Hepatocyte (in vitro differentiated cells): ENCODE data around the gene TAS2R41. TPM values are rescaled to one million over a fixed set of nuclear protein-coding genes. Genes with fewer than 3 reads are reported as not detected.

Source experiments
- DNase-seq: peaks from one replicate; pipeline ENCODE4 v3.0.0-alpha.2; 2016; ENCODE audit warnings: low spot score
- H2AFZ ChIP-seq: fragments of 200-600 bp; sonication (generic); 2 replicates; pipeline ENCODE4 v1.6.0; 2016; ENCODE audit warnings: antibody characterized with exemption, mild to moderate bottlenecking
- H3K27ac ChIP-seq: fragments of 200-600 bp; sonication (generic); 2 replicates; pipeline ENCODE4 v1.5.1; 2016; ENCODE audit warnings: mild to moderate bottlenecking
- H3K27me3 ChIP-seq: fragments of 200-600 bp; sonication (generic); 2 replicates; pipeline ENCODE4 v1.6.1; 2016
- H3K36me3 ChIP-seq: fragments of 200-600 bp; sonication (generic); replicated peaks from 2 replicates; pipeline ENCODE4 v1.5.1; 2016; ENCODE audit warnings: low read depth; ENCODE audit not compliant: insufficient read depth
- H3K4me1 ChIP-seq: fragments of 200-600 bp; sonication (generic); 2 replicates; pipeline ENCODE4 v1.5.1; 2016; ENCODE audit warnings: mild to moderate bottlenecking, moderate library complexity; ENCODE audit not compliant: insufficient read depth
- H3K4me2 ChIP-seq: fragments of 200-600 bp; sonication (generic); 2 replicates; pipeline ENCODE4 v1.6.0; 2016
- H3K4me3 ChIP-seq: fragments of 200-600 bp; sonication (generic); 2 replicates; pipeline ENCODE4 v1.5.1; 2016; ENCODE audit warnings: mild to moderate bottlenecking
- H3K79me2 ChIP-seq: fragments of 200-600 bp; sonication (generic); 2 replicates; pipeline ENCODE4 v1.6.0; 2017; ENCODE audit warnings: mild to moderate bottlenecking
- H3K9me2 ChIP-seq: fragments of 200-600 bp; sonication (generic); replicated peaks from 2 replicates; pipeline ENCODE4 v1.6.0; 2017; ENCODE audit warnings: mild to moderate bottlenecking; ENCODE audit not compliant: insufficient read depth
- H3K9me3 ChIP-seq: fragments of 200-600 bp; sonication (generic); 2 replicates; pipeline ENCODE4 v1.5.1; 2016; ENCODE audit warnings: low read depth, mild to moderate bottlenecking
- H4K20me1 ChIP-seq: fragments of 200-600 bp; sonication (generic); 2 replicates; pipeline ENCODE4 v1.6.0; 2016; ENCODE audit warnings: mild to moderate bottlenecking; ENCODE audit not compliant: insufficient read depth, poor library complexity, severe bottlenecking
- EZH2 ChIP-seq: fragments of 200-600 bp; sonication (generic); IDR thresholded peaks from 2 replicates; pipeline ENCODE4 v1.6.1; 2016; ENCODE audit warnings: antibody characterized with exemption, mild to moderate bottlenecking, borderline replicate concordance
- EZH2phosphoT487 ChIP-seq: fragments of 200-600 bp; sonication (generic); IDR thresholded peaks from one replicate; pipeline ENCODE4 v1.6.1; 2018; ENCODE audit warnings: antibody characterized with exemption, mild to moderate bottlenecking, low read depth, moderate library complexity; ENCODE audit not compliant: unreplicated experiment, severe bottlenecking
- WGBS: methylation state at CpG from one replicate; pipeline ENCODE4 v1.1.6; 2016; ENCODE audit warnings: low lambda C conversion rate; ENCODE audit errors: missing lambda C conversion rate; 5-methylcytosine and 5-hydroxymethylcytosine counted together
- polyA plus RNA-seq: library from polyadenylated mRNA; unstranded; fragments of >200 nt; fragmentation: Nextera tagmentation; extraction: Ambion mirVana; gene quantifications from 2 replicates; pipeline ENCODE4 v1.2.1, GENCODE V29; 2016
- total RNA-seq: library from RNA; depleted of rRNA; stranded (reverse); fragments of >200 nt; gene quantifications from 2 replicates; pipeline ENCODE4 v1.2.3, GENCODE V29; 2014
- TF ChIP-seq, protein P1 (sequence below): fragments of 200-600 bp; sonication (generic); IDR thresholded peaks from 2 replicates; pipeline ENCODE4 v1.5.1; 2016; ENCODE audit warnings: antibody characterized with exemption, mild to moderate bottlenecking; ENCODE audit not compliant: poor library complexity

The TAS2R41 gene
- total and polyA plus RNA-seq, 2 experiments from 2014 or later = not detected

DNA sequence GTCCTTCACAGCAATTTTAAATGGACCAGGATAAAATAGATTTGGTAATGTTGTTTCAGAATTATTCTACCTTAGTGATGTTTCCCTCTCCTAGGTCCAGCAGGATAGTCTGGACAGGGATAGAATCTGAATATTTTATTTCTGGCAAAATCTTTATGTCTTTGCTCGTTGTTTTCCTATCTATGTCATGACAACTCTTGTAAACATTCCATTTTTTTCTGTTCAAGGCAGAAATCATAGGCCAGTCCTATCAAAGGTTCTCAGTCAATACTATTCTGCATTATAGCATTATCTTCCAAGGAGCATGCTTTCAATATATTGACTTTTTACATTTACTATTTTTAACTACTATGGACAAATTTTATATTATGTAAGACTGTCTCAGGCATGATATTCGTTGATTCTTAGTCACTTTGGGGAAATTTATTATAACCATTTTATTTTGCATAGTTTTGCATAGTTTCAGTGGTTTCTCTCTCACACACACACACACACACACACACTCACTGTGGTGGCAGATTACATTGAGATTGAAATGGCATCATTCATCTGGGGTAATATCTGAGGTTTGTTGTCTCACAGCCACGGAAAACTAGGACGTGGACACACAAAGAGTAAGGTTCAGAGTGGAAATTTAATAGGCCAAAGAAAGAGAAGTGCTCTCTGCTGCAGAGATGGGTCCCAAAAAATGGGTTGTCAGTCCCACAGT, 17.2 kb upstream of the TAS2R41 start:
- 88% methylated on average over 4 of the region's 4 CpGs for WGBS
- Histone ChIP-seq H3K79me2 (no peaks in the 10 kb centered on the region), H3K9me2 (no peaks in the 10 kb centered on the region), H3K36me3 (no peaks in the 10 kb centered on the region), H3K9me3 (no peaks in the 10 kb centered on the region), H3K4me2 (no peak overlapping the region), H3K27ac (no peak overlapping the region), H2AFZ (no peak overlapping the region), H3K27me3 (no peaks in the 10 kb centered on the region), H3K4me3 (no peak overlapping the region), H3K4me1 (no peaks in the 10 kb centered on the region), H4K20me1 (no peaks in the 10 kb centered on the region)
- TF ChIP-seq, protein P1, sequence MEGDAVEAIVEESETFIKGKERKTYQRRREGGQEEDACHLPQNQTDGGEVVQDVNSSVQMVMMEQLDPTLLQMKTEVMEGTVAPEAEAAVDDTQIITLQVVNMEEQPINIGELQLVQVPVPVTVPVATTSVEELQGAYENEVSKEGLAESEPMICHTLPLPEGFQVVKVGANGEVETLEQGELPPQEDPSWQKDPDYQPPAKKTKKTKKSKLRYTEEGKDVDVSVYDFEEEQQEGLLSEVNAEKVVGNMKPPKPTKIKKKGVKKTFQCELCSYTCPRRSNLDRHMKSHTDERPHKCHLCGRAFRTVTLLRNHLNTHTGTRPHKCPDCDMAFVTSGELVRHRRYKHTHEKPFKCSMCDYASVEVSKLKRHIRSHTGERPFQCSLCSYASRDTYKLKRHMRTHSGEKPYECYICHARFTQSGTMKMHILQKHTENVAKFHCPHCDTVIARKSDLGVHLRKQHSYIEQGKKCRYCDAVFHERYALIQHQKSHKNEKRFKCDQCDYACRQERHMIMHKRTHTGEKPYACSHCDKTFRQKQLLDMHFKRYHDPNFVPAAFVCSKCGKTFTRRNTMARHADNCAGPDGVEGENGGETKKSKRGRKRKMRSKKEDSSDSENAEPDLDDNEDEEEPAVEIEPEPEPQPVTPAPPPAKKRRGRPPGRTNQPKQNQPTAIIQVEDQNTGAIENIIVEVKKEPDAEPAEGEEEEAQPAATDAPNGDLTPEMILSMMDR = no peak
- no peak for TF ChIP-seq EZH2phosphoT487
- no peak for TF ChIP-seq EZH2
- no peak for DNase-seq

DNA sequence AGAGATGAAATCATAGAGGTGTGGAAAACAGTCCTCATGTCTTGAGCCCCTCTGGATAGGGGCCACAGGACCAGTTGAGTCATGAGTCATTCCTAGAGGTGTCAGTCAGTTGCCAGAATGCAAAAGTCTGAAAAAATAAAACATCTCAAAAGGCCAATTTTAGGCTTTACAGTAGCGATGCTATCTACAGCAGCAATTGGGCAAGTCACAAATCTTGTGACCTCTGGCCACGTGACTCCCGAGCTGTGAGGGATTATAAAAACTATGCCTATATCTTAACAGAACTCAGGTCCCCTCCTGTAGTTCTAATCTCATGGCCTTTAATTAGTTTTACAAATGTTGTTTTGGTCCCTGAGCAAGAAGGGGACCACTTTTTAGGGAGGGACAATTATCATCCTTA, 15.6 kb upstream of the TAS2R41 start:
- H3K9me3 ChIP-seq = no peaks in the 10 kb centered on the region
- H3K36me3 ChIP-seq = no peaks in the 10 kb centered on the region
- no peak overlapping the region for H3K4me3 ChIP-seq
- TF ChIP-seq, protein P1 = no peak
- TF ChIP-seq EZH2phosphoT487 (no peak), EZH2 (no peak)
- H3K4me2 ChIP-seq = no peak overlapping the region
- no peak overlapping the region for H2AFZ ChIP-seq
- no peaks in the 10 kb centered on the region for H3K27me3 ChIP-seq
- WGBS = 90% methylated on average over 3 of the region's 3 CpGs
- H4K20me1 ChIP-seq = no peaks in the 10 kb centered on the region
- no peak overlapping the region for H3K27ac ChIP-seq
- no peaks in the 10 kb centered on the region for H3K79me2 ChIP-seq
- no peaks in the 10 kb centered on the region for H3K9me2 ChIP-seq
- DNase-seq = no peak
- no peaks in the 10 kb centered on the region for H3K4me1 ChIP-seq

DNA sequence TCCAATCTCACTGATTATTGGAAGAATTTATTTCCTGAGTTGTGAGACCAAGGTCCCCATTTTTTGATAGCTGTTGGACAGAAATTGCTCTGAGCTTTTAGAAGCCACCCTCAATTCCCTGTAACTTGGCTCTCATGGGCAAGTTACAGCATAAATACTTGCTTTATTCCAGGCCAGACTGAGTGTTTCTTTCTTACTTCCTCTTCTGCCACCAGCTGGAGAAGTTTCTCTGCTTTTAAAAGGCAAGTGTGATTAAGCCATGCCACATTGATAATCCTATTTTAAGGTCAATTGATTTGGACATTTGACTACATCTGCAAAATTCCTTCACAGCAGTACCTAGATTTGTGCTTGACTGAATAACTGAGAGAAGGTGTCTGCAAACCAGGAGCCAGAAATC, 14.1 kb upstream of the TAS2R41 start:
- Histone ChIP-seq H3K79me2 (no peaks in the 10 kb centered on the region), H3K4me3 (no peak overlapping the region), H3K36me3 (no peaks in the 10 kb centered on the region), H3K9me2 (no peaks in the 10 kb centered on the region), H3K4me1 (no peaks in the 10 kb centered on the region), H3K27me3 (no peaks in the 10 kb centered on the region), H4K20me1 (no peaks in the 10 kb centered on the region), H3K9me3 (no peaks in the 10 kb centered on the region), H3K4me2 (no peak overlapping the region), H3K27ac (no peak overlapping the region), H2AFZ (no peak overlapping the region)
- DNase-seq = no peak
- TF ChIP-seq EZH2 (no peak), EZH2phosphoT487 (no peak)
- TF ChIP-seq, protein P1 = no peak

DNA sequence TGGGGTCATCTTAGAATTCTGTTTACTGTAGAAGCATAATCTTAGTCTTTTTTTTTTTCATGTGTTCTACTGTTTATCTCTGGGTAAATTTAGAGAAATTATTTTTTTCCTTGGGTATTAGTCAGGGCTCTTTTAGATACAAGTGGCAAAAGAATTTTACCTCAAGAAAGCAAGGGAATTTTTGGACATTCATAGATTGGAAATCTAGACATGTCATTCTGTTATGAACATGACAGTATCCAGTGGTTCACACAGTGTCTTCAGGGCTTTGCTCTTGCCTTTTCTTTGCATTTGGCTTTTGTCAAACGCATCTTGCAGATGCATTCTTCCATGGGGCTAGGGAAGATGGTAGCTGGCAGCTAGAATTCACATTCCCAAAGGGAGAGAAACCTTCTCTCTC, 13.7 kb upstream of the TAS2R41 start:
- H3K27ac ChIP-seq = no peak overlapping the region
- no peaks in the 10 kb centered on the region for H3K36me3 ChIP-seq
- H3K79me2 ChIP-seq = no peaks in the 10 kb centered on the region
- H3K9me2 ChIP-seq = no peaks in the 10 kb centered on the region
- DNase-seq = no peak
- H3K4me1 ChIP-seq = no peaks in the 10 kb centered on the region
- TF ChIP-seq EZH2 (no peak), EZH2phosphoT487 (no peak)
- TF ChIP-seq, protein P1 = no peak
- H4K20me1 ChIP-seq = no peaks in the 10 kb centered on the region
- 54% methylated on average over 1 of the region's 1 CpG for WGBS
- H3K4me2 ChIP-seq = no peak overlapping the region
- no peaks in the 10 kb centered on the region for H3K9me3 ChIP-seq
- no peaks in the 10 kb centered on the region for H3K27me3 ChIP-seq
- no peak overlapping the region for H2AFZ ChIP-seq
- no peak overlapping the region for H3K4me3 ChIP-seq
